NOMO-1 treated with dmso at 0.1 percent for 144 hours (cell line): Measurements from ENCODE around the gene PPM1H.
"Not testable (repeated sequence)": the region's sequence is repeated elsewhere in the genome, so short reads cannot be mapped to it uniquely, and the experiment has no call there.

Source experiments
- DNase-seq: peaks from one replicate; lab custom pipeline; 2025; ENCODE audit not compliant: unreplicated experiment; lab: John Stamatoyannopoulos, UW

Gene PPM1H, protein sequence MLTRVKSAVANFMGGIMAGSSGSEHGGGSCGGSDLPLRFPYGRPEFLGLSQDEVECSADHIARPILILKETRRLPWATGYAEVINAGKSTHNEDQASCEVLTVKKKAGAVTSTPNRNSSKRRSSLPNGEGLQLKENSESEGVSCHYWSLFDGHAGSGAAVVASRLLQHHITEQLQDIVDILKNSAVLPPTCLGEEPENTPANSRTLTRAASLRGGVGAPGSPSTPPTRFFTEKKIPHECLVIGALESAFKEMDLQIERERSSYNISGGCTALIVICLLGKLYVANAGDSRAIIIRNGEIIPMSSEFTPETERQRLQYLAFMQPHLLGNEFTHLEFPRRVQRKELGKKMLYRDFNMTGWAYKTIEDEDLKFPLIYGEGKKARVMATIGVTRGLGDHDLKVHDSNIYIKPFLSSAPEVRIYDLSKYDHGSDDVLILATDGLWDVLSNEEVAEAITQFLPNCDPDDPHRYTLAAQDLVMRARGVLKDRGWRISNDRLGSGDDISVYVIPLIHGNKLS

GRCh38 chr12:62934799-62935674 is at the start of gene PPM1H:
PPM1H (minus strand) TSS chr12:62935150; CDS start chr12:62934736, 414 bp downstream.
- peak; percentile 56 for DNase-seq

GRCh38 chr12:62983594-62983993 is 48.6 kb upstream of the PPM1H start:
- no peak for DNase-seq

DNA sequence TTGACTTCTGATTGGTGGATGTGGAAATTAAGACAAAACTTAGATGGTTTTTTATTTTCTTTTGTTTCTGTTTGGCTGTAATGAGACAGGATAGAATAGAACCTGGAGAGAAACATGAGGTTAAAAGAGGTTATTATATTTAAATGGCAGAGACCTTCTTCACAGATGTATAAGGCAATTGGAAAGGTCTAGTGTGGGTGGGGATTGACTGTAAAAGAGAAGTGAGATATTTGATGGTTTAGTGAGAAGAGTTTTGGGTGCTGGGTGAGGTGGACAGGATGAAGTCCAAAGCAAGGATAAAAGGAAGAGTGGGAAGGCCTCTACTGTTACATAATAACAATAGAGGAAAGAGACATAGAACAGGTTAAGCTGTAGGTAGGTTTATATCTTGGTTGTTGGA is 43.8 kb upstream of the PPM1H start:
- no peak for DNase-seq

- DNase-seq: no peak
Measured at GRCh38 chr12:62977883-62978282, 42.9 kb upstream of the PPM1H start.

- no peak for DNase-seq
Measured at GRCh38 chr12:62977418-62977817, 42.5 kb upstream of the PPM1H start.

- no peak for DNase-seq
Measured at GRCh38 chr12:62976110-62976662, 41.2 kb upstream of the PPM1H start.

GRCh38 chr12:62971769-62972525 is 37.0 kb upstream of the PPM1H start:
- no peak for DNase-seq

GRCh38 chr12:62969695-62970094 is 34.7 kb upstream of the PPM1H start:
- DNase-seq: no peak

- no peak for DNase-seq
Measured at GRCh38 chr12:62967701-62968100, 32.8 kb upstream of the PPM1H start.

DNA sequence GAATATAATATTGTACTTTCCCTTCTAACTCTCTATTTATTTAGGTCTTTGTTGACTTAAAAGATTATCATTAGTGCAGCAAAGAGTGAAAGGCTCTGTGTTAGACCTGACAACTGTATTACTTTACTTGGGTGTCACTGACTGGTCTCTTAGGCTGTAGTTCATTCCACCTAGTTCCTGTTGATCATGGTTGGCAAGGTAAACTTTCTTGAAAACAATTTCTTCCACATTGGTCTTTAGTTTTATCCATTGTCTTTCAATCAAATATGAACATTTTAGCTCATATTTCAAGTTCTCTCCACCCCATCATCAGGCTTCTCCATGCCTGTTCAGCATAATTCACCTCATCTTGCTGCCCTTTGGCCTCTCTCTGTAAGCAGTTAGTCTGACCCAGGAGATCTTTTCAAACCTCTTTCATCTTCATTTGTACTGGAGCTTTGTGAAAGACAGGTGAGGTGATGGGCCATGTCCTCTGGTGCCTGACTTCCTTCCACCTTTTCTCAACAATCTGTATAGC is 32.1 kb upstream of the PPM1H start:
- no peak for DNase-seq

DNA sequence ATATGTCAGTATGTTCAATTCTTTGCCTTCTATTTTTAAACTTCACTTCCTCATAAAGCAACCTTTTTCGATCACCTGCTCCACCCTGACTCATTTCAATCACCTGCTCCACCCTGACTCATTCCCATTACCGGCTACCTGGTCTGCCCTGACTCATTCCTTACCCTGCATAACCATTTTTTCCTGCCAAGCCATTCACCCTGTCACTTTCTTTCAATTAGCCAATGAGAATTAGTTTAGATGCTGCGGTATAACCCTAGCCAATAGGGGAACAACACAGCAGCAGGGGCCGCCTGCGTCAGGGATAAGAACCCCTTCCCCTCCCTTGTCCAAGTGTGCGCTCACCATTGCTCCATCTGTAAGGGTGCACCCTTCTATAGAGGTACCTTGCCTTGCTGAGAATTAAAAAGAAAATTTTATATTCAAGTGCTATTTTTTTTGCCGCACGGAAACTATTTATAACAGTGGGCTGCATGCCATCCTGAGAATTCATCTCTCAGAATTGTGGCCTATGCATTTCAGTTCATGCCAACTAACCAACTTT is 31.6 kb upstream of the PPM1H start:
- DNase-seq: not testable (repeated sequence)

DNA sequence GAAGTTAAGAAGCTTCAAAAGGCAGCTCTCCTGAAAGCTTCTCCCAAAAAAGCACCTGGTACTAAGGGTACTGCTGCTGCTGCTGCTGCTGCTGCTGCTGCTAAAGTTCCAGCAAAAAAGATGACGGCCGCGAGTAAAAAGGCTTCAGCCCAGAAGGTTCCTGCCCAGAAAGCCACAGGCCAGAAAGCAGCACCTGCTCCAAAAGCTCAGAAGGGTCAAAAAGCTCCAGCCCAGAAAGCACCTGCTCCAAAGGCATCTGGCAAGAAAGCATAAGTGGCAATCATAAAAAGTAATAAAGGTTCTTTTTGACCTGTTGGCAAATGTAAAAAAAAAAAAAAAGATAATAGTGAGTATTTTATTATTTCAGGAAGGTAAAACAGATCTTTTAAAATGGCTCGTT is 30.8 kb upstream of the PPM1H start:
- DNase-seq: not testable (repeated sequence)

- not testable (repeated sequence) for DNase-seq
Measured at GRCh38 chr12:62965242-62965641, 30.3 kb upstream of the PPM1H start.

GRCh38 chr12:62963486-62964041 is 28.6 kb upstream of the PPM1H start:
- DNase-seq: no peak

GRCh38 chr12:62960324-62960723 is 25.4 kb upstream of the PPM1H start:
- no peak for DNase-seq

DNA sequence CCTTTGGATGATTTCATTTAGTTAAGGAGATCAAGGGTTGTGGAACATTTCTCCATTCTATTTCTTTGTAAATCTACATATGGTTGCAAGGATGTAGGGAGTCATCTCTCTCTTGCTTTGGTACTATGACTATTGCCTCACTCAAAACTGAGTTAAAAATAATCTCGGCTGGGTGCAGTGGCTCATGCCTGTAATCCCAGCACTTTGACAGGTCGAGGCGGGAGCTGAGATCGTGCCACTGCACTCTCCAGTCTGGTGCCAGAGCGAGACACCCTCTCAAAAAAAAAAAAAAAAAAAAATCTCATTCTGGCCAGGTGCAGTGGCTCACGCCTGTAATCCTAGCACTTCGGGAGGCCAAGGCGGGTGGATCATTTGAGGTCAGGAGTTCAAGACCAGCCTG is 24.8 kb upstream of the PPM1H start:
- no peak for DNase-seq

DNA sequence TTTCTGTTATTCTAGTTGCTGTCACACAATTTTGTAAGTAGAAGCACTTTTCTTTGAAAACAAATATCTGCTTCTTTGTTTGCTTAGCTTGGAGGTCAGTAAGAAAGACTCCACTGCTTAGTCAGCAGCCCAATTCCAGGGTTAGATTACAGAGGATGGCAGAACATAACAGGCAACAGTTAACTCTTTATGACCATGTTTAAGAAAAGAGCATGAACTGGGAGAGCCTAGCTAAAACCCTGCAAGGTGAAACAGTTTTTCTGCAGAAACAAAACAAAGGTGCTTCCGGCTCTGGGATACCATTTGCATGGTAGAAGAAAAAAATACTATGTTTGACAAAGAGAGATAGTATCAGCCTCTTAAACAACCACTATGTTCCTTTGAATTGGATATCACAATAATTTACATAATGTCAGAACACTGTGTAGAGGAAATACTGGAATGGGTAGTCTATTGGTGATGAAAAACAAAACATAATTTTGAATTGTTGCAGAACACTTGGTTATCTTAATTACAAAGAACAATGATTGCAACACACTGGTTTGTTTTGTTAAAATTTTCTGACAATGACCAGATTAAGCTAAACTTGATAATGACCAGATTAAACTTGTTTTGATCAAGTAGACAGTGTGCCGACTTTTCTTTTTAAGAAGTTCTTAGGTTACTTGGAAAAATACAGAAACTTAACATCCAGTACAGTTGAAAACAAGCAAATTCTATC is 22.4 kb upstream of the PPM1H start:
- no peak for DNase-seq

DNA sequence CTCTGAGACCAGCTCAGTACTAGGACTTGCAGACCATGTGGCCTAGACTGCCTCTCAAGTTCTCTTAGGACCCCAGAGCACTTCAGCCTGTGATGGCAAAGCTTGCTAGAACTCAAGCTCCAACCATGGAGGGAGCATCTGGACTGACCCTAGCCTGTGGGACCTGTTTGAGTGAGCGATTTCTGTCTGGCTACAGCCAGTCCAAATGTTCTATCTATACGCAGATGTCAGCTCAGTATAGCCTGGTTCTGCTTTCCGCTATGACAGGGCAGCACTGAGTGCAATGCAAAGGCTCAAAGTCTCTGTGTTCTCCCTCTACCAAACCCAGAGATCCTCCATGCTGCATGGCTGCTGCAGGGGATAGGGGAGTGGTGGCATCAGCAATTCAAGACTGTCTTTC is 20.7 kb upstream of the PPM1H start:
- no peak for DNase-seq

DNA sequence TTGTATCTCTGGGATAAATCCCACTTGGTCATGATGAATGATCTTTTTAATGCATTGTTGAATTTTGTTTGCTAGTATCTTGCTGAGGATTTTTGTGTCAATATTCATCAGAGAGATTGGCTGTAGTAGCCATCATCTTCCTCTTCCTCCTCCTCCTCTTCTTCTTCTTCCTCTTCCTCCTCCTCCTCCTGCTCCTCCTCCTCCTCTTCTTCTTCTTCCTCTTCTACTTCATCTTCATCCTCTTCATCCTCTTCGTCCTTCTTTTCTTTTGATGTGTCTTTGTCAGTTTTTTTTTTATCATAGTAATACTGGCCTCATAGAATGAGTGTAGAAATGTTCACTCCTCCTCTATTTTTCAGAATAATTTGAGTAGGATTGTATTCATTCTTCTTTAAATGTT is 15.4 kb upstream of the PPM1H start:
- DNase-seq: no peak
